ENCODE measurements around the gene FGF22. TPM values are rescaled to one million over a fixed set of nuclear protein-coding genes. Genes with fewer than 3 reads are reported as not detected.

FGF22 gene
- total and polyA plus RNA-seq, 2 of the 13 experiments (the other 11 are each of a cell fraction or from before 2014, with no cell fraction given), result 0.24 TPM; not detected in 1

GRCh38 chr19:658916-659839 is 19.5 kb downstream of the FGF22 start (continued):
- no peak for TF ChIP-seq HIC2 (CRISPR knock-in tag; IDR thresholded peaks at IDR 0.05; ENCODE audit: low read depth)
- TF ChIP-seq YEATS2 (CRISPR knock-in tag; IDR thresholded peaks at IDR 0.05; ENCODE audit: borderline replicate concordance), result no peak
- TF ChIP-seq ZNF44 (CRISPR knock-in tag; IDR thresholded peaks at IDR 0.05), result no peak
- 0 out of 2 replicates have a peak, but pooled peaks have one; percentile 22 for TF ChIP-seq ZBTB33 (CRISPR knock-in tag; IDR thresholded peaks at IDR 0.05)
- TF ChIP-seq ZNF720 (CRISPR knock-in tag; IDR thresholded peaks at IDR 0.05), result no peak
- TF ChIP-seq FIP1L1 (IDR thresholded peaks at IDR 0.05; ENCODE audit: borderline replicate concordance, insufficient read depth, low read depth, low read length), result no peak
- TF ChIP-seq, protein P1, sequence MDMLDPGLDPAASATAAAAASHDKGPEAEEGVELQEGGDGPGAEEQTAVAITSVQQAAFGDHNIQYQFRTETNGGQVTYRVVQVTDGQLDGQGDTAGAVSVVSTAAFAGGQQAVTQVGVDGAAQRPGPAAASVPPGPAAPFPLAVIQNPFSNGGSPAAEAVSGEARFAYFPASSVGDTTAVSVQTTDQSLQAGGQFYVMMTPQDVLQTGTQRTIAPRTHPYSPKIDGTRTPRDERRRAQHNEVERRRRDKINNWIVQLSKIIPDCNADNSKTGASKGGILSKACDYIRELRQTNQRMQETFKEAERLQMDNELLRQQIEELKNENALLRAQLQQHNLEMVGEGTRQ (IDR thresholded peaks at IDR 0.05; ENCODE audit: low read depth, low read length), result no peak
- TF ChIP-seq, protein P1 (CRISPR knock-in tag; IDR thresholded peaks at IDR 0.05; ENCODE audit: borderline replicate concordance), result no peak
- TF ChIP-seq, protein P2, sequence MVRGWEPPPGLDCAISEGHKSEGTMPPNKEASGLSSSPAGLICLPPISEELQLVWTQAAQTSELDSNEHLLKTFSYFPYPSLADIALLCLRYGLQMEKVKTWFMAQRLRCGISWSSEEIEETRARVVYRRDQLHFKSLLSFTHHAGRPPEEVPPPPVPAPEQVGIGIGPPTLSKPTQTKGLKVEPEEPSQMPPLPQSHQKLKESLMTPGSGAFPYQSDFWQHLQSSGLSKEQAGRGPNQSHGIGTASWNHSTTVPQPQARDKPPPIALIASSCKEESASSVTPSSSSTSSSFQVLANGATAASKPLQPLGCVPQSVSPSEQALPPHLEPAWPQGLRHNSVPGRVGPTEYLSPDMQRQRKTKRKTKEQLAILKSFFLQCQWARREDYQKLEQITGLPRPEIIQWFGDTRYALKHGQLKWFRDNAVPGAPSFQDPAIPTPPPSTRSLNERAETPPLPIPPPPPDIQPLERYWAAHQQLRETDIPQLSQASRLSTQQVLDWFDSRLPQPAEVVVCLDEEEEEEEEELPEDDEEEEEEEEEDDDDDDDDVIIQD (CRISPR knock-in tag; IDR thresholded peaks at IDR 0.05; ENCODE audit: low read depth), result no peak
- no peak for TF ChIP-seq ZSCAN9 (CRISPR knock-in tag; IDR thresholded peaks at IDR 0.05; ENCODE audit: borderline replicate concordance)
- TF ChIP-seq ZNF333 (CRISPR knock-in tag; IDR thresholded peaks at IDR 0.05; ENCODE audit: borderline replicate concordance), result no peak
- no peak for TF ChIP-seq ZSCAN12 (CRISPR knock-in tag; IDR thresholded peaks at IDR 0.05)
- TF ChIP-seq ZNF367 (CRISPR knock-in tag; IDR thresholded peaks at IDR 0.05; ENCODE audit: borderline replicate concordance), result no peak
- no peak for TF ChIP-seq ZMYM2 (CRISPR knock-in tag; IDR thresholded peaks at IDR 0.05)
- TF ChIP-seq U2AF2 (IDR thresholded peaks at IDR 0.05; ENCODE audit: low read depth, low read length), result no peak
- no peak for TF ChIP-seq ARNTL (CRISPR knock-in tag; IDR thresholded peaks at IDR 0.05)
- TF ChIP-seq, protein P3, sequence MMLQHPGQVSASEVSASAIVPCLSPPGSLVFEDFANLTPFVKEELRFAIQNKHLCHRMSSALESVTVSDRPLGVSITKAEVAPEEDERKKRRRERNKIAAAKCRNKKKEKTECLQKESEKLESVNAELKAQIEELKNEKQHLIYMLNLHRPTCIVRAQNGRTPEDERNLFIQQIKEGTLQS (CRISPR knock-in tag; IDR thresholded peaks at IDR 0.05), result no peak
- TF ChIP-seq POLR2A (IDR thresholded peaks at IDR 0.05; ENCODE audit: insufficient read depth in 1 of 2, low read depth in 2 of 2, low read length in 2 of 2), result peak in 1 of 2 experiments; percentile 14; a peak in 1 of 4 replicates
- TF ChIP-seq ZNF205 (CRISPR knock-in tag; IDR thresholded peaks at IDR 0.05), result no peak
- no peak for TF ChIP-seq ZNF780A (CRISPR knock-in tag; IDR thresholded peaks at IDR 0.05)
- 0 out of 2 replicates have a peak, but pooled peaks have one; percentile 28 for TF ChIP-seq HNRNPL (IDR thresholded peaks at IDR 0.05; ENCODE audit: low read depth, low read length)
- TF ChIP-seq RARG (CRISPR knock-in tag; IDR thresholded peaks at IDR 0.05; ENCODE audit: low read depth), result no peak
